HK-2 (cell line): ENCODE results near the gene MACROD2.

Experiments used
- DNase-seq: peaks from one replicate; pipeline ENCODE4 v3.0.0-alpha.2; 2018; ENCODE audit not compliant: unreplicated experiment

Gene MACROD2

DNA sequence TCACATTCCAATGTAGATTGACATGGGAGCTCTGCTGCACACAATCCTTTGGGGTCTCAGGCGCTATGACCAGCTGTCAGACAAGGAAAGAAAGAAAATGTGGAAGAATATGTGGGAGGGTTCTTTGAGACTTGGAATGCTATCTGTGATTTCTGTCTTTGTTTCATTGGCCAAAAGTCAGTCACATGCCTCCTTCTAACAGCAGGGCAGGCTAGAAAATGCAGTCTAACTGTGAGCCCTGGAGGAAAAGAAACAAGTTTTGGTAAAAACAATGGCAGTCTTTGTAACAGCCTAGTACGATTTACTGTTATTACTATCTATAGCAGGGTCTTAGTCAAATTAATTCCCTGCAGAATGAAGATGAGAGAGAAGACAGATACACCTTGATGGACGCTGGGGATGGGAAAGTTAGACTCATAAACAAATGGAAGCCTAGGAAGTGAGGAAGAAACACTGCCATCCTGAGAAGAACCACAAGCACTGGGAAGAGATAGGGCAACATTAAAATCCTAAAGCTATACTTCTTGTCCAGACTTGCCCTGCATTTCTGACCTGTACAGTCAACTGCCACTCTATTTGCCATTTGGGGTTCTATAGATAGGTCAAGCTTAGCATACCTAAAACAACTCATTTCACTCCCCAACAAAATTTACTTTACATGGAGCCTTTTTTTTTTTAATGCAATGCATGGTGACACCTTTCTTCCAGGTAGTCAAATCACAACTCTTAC lies 1744.9 kb downstream of the MACROD2 start:
- no peak for DNase-seq

DNA sequence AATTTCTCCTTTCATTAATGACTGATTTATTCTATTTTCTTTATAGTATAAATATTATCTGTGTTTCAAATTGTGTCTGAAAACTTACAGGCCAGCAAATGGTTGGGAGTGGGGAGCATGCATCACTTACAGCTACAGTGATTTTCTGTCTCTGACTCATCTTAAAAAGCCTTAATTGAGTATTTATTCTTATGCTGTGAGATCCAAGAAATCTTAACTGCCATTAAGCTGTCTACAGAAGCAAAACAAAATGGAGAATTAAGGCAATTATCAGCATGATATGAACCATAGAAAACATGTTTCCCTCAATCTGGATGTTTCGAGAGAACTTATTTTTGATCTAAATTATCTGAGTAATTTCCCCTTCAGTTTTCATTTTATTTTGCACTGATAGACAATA lies 1746.8 kb downstream of the MACROD2 start:
- DNase-seq, result no peak

DNA sequence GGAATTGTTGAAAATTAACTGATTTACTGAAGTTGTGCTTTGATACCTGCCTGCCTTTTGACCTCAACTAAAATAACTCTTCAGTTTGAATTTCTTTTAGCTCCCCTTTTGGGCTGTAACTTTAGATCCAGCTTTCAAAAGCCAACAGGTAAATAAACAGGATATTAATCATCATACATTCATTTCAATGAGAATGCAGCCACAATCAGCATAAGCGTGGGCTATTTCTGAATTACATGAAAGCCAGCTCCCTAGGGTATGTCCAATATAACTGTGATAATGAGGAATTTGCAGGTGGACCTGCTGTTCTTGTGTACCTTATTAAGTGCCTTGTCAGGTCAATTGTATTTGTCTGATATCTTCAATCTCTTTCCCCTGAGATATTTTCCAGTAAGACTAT lies 1747.3 kb downstream of the MACROD2 start:
- no peak for DNase-seq

DNA sequence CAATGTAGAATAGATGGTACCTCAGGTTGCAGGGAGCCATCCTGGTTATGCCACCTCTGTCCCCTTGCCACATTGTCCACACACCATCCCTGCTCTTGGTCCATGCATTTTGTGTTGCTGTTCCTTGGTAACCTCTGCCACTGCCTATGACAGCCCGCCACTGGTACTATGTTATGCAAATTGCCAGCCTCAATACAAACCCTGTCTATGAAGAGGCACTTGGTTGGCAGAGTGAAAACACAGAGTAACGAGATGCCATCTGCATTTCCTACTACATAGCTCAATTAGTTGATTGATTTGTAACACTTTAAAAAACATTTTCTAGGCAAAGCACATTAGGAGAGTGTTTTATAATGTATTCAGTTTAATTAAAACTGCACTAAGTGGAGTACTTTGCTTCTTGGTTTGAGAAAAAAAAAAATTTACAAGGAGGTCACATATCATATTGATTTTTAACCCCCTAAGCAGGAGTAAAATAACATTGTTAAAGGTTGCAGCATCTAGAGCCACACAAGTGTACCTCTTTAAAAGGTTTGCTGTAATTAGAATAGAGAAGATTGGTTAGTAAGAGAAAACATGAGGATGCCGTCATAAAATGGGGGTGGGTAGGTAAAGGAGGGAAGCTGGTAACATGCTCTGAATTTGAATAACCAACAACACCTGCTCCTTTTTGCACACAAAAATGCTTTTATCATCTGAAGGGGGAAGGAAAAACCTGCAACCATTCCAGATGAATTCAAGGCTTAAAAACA lies 1760.9 kb downstream of the MACROD2 start:
- DNase-seq, result no peak

DNA sequence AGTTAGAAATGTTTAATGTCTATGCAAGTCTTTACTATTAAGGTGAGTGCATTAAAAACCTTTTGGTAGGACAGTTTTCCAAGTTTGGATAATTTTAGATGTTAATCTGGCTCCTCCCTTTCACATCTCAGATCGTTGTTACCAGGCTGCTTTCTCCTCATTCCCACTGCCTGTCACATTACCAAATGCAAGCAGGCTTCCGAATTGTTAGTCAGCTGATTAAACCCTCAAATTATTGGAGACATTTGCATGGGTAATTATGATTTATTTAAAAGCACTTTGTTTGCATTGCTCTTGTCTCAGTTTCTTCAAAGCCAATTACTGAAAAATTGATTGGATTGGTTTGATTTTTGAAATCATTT lies 1761.4 kb downstream of the MACROD2 start:
- DNase-seq, result no peak

DNA sequence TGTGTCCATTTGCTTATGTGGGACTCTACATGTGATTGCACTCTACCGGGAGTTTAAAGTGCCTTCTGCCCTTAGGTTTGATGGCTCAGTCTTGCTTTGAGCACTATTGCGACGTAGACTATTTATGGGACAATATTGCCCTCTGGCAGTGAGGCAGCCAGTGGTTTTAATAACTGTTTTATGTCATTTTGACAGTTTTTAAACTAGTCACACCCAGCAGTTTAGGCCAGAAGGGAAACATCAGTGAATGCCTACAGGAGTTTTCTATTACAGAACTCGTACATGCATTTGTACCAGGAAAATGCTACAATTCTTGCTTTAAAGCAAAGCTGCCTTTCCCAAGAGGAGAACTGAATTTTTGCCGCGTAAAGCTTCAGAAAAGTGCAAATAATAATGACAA lies 1764.3 kb downstream of the MACROD2 start:
- DNase-seq, result no peak

DNA sequence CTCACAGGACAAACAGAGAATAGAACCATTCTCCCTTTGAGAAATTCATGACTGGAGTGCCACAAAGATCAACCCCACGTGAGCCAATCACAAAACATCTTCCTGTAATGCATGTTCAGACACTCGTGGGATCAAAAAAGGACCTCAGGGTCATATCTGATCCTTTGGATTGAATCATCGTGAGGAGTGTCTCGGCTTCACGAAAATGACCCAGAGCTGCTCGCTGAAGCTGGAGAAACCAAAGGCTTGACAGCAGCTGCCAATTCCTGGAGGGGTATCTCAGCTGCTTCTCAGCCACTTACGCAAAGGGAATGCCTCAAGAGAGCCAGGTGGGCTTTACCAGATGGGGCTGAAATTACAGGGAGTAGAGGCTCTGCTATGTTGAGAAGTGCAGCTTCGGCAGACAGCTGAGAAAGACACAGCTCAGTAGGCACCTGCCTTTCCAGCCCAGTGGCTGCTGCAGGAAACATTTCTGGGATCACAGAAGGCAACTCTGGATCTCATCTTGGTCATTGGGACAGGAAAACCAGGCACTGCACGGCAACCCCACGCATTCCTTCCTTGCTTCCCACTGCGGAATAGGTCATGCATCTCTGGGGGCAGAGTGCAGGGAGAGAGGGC lies 1764.8 kb downstream of the MACROD2 start:
- DNase-seq, result no peak

DNA sequence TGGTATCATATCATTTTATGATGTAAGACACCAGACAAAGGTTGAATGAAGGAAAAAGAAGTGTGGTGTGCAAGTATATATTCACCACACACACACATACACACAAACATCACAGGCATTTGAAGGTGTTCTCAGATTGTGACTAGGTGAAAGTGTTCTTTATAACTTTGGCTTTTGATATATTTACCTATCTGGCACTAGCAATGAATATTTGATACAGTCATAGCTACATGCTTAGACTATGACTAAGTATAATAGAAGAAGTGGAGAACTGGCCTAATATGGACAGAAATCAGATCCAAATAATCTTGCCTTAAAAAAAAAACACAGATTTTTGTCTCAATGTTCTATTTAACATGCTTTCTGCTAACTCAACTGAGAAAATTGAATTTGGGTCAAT lies 1768.0 kb downstream of the MACROD2 start:
- DNase-seq, result no peak

DNA sequence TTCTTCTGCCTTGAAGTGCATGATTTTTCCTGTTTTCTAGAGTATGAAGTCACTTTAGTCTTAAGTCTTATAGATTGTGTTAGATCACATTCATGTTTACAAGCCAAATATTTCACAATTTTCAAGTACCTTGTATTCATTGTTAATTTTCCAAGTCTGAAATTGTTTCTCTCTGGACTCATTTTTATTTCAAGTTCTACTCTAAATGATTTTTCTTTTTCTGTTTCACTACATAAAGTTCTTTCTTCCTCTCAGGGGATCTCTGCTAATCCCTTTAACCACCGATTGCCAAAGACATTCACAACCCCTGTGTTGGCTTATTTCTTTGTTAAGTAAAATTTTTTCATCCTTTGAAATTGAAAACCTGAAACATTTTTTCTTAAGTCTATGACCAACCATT lies 1772.3 kb downstream of the MACROD2 start:
- DNase-seq, result no peak

DNA sequence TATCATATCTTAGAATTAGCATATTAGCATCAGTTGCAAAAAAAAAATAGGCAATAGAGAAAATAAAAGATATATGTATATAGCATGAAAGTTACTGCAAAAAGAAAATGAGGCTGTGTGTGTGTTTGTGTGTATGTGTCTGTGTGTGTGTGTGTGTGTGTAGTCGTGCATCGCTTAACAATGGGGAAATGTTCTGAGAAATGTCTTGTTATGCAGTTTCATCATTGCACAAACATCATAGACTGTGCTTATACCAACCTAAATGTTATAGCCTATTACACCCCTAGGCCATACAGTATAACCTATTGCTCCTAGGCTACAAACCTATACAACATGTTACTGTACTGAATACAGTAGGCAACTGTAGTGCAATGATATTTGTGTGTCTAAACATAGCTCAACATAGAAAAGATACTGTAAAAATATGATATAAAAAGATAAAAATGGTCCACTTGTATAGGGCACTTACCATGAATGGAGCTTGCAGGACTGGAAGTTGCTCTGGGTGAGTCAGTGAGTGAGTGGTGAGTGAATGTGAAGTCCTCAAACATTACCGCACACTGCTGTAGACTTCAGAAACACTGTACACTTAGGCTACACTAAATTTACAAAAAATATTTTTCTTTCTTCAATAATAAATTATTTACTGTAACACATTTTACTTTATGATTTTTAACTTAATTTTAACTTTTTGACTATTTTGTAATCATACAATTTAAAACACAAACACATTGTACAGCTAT lies 1772.9 kb downstream of the MACROD2 start:
- DNase-seq, result no peak

DNA sequence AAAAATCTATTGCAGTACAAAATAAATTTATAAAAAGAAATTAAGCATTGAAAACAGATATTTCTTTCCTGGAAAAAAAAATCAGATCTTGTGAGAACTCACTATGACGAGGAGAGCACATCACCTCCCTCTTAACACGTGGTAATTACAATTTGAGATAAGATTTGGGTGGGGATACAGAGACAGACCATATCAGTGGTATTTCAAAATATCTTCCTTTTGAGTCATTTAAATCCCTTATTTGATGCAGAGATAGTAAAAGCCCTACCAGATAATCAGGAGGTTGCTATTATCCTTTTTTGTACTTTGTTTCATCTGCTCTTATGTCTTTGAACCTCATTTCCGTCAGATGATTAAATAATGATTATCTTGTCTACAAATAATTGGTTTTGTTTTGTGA lies 1777.5 kb downstream of the MACROD2 start:
- DNase-seq, result no peak

DNA sequence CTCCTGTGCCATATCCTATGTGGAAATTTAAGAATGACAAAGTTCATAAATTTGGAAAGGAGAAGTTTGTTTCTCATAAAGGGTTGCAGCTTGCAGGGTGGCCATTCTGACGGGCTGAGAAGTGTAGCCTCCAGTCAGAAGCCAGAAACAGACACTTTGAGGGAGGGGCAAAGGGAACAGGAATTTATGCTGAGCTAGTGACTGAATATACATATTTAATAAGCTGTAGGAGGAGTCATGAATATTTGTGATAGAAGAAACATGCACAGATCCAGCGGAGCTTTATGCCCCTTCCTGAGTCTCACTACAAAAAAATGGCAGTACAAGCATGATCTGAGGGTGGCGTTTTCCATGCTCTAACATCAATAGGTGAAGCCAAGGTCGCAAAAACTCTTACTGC lies 1779.6 kb downstream of the MACROD2 start:
- no peak for DNase-seq

DNA sequence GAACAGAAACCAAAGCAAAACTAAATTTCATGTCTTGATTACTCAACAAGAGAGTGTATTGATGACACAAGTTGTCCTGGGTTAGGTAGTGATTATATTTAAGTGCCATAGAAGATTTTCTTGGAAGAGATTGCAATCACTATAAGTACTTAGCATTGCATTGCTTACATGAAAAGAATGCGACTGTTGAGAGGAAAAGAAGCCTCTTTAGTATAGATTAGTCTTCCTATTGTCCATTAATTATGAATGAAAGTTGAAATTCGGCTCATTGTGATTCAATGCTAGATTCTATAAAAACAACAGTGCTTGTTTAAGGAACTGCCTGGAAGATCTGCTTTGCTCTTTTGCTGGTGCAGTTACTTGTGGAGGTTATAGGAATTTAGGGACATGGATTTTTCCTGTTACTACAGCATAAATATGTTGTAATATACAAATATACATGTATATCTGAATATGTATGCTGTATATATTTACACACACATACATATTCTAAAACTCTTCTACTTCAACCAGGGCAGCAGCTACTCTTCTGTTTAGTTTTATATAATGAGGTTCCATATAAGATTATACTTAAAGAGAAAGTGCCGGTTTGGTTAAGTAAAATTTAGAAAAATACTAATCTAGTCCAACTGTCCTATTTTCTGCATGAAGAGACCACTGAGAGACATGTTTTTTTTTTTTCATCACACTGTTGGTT lies 1781.6 kb downstream of the MACROD2 start:
- no peak for DNase-seq

DNA sequence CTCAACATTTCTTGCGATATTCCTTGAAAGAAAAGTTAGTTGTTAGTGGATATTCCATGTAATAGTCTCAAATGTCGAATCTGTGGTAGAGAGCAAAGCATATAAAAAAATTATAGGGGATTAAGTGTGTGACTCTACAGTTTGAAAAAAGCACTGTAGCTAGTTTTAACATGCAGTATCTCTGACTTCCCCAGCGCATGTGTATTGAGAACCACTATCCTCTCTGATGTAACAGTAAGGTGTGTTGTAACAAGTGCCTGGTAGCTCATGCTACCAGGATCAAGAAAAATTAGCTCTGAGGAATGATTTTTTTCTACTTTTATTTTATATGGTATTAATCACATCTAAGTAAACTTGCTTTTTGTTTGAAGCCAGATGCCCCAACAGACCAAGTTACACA lies 1788.7 kb downstream of the MACROD2 start:
- DNase-seq, result no peak

DNA sequence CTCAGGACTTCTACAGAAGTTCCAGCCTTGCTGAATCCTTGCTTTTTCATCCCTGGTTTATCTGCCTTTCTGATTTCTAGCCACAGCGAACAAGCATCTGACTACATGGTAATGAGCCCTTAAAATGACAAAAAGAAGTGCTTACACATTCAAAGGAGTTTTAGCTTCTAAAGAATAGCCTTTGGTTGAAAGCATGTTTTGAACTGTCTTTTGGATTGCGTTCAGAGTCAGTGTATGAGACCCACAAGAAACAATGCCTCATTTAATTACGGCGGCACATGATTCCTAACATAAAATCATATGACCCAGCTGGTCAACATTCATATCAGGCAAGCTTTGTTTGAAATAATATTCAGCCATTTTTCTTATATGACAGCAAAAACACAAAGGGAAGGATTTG lies 1793.8 kb downstream of the MACROD2 start:
- no peak for DNase-seq

DNA sequence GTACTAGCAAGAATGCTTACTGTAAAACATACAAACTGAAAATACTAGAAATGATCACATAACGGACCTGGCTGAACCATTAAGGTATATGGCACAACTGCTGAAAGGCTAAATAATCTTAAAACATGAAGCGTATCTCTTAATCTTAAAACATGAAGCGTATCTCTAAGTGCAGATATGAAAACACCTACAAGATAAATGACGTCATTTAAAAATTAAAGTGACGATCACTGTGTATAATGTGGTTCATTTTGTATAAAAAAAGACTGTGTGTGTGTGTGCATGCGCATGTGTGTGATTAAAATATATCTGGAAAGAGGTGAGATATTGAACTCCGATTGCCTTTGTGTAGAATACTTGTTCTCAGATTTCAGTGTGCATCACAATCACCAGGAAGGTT lies 1797.5 kb downstream of the MACROD2 start:
- DNase-seq, result no peak

DNA sequence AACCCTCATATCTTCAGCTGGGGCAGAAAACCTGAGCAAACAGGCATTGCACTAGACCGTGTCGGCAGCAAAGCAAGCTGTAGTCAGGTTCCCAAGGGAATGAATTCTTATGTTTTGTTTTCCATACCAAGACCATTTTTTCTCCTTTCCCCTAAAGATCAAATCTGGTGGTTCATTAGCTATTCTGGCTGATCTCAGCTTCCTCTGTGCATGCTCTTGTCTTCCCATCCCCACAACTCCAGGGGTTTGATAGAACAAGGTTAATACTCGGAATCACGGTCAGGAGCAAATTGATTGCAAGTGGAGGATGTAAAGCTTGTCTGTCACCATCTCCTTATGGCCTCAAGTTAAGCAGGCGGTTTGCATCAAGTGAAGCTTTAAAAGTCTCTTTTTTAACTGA lies 1799.1 kb downstream of the MACROD2 start:
- no peak for DNase-seq

DNA sequence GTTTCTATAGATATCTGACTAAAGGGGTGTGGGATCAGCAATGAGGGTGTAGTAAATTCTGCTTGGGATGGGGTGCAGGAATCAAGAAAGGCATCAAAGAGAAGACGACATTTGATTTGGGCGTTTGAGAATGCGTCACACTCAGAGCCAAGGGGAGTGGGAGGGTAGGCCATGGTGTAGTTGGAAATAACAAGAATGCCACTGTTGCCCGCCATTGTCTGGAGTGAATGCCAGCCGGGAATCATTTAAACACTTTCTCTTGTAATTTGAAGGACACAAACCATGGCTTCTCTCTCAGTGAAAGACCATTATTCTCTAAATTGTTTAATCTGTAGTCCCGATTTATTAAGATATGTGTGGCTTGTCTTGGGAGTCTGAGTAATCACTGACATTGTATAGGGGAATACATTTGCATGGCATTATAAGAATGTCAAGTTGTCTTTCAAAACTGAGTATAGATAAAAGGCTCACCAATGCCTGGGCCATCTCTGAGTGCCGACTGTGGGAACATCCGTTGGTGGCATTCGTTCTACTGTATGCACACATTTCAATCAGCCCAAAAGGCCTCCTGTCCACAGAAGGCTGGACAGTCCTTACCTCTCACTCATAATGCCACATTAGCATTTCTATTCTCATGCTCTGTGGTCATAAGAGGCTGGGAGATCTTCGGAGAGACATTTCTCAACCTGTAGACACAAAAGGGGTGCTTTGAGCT lies 1800.1 kb downstream of the MACROD2 start:
- DNase-seq, result no peak

DNA sequence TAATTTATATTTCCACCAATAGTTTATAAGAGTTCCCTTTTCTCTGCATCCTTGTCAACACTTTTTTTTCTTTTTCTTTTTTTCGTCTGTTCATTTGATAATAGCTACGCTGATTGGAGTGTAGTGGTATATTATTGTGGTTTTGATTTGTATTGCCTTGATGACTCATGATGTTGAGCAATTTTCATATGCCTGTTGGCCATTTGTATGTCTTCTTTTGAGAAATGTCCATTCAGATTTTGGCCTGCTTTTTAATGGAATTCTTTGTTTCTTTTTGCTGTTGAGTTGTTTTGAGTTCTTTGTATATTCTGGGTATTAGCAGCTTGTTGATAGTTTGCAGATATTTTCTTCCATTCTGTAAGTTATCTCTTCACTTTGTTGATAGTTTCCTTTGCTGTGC lies 1804.6 kb downstream of the MACROD2 start:
- DNase-seq, result no peak

DNA sequence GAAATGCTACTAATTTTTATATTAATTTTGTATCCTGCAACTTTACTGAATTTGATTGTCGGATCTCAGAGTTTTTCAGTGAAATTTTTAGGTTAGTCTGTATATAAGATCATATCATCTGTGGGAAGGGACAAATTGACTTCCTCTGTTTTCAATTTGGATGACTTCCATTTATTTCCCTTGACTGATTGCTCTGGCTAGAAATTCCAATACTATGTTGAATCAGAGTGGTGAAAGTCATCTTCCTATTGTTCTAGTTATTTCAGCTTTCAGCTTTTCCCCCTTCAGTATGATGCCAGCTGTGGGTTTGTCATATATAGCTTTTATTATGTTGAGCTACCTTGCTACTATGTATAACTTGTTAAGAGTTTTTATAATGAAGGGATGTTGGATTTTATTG lies 1806.7 kb downstream of the MACROD2 start:
- DNase-seq, result no peak

DNA sequence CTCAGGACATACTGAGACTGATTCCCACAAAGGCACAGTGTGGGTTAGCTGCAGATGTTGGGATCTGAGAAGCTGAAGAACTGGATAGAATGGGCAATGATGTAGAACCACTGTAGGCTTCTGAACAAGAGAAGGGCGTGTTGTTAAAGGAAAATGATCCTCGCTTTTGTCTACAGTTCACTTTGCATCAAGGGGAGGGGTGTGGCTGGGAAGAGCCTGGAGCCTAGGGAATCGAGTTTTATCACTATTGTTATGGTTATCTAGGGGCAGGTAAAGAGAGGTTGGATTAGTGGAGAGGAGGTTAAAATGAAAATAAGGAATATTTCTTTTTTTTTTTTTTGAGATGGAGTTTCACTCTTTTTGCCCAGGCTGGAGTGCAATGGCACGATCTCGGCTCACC lies 1809.8 kb downstream of the MACROD2 start:
- no peak for DNase-seq
